Adrenal gland (tissue), 5 donors: ENCODE results near the gene NFKBIA.

ENCODE experiments used
- CTCF ChIP-seq, 6 experiments: fragments of 450-650 bp in 4 of 6; fragments of 200-600 bp in 2 of 6; sonication (generic) in 1 of 6; IDR thresholded peaks; 1 replicate in 5 of 6; 2 replicates in 1 of 6; pipeline versions ENCODE4 v1.5.1 to v1.8.0; 2016 to 2021; ENCODE audit warnings: antibody characterized with exemption in 6 of 6, mild to moderate bottlenecking in 2 of 6, moderate library complexity in 1 of 6
- POLR2A ChIP-seq, 2 donors: fragments of 450-650 bp; IDR thresholded peaks; one replicate each; pipeline ENCODE4 v1.6.1; 2017; ENCODE audit warnings: antibody characterized with exemption in 2 of 2, mild to moderate bottlenecking in 2 of 2, moderate library complexity in 1 of 2
- donor health status: DM: no; HTN: no; CAD: no.

- no peak for TF ChIP-seq CTCF (IDR thresholded peaks at IDR 0.05)
- TF ChIP-seq POLR2A (IDR thresholded peaks at IDR 0.05): no peak
Observed at GRCh38 chr14:35380794-35381193, 23.8 kb downstream of the NFKBIA start.
